ENCODE results near the gene ABAT.

DNA sequence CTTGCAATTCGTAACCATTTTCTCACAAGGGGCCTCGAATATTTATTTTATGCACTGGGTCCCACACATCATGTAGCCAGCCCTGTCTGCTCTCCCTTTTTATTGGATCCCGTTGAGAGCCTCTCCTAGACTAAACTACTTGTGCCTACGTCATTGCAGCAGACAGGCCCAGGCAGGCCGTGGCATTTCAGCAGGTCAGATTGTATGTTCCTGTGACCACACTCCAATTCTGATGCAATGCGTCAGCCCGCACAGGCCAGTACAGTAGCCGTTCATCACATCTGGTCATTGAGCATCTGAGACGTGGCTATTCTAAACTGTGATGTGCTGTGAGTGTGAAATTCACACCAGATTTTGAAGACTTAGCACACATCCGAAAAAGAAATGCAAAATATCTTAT is 42.2 kb downstream of the ABAT start:
- TF ChIP-seq POLR2A (IDR thresholded peaks at IDR 0.05) (no peak), EP300 (IDR thresholded peaks at IDR 0.05) (no peak)
- TF ChIP-seq, protein P1, sequence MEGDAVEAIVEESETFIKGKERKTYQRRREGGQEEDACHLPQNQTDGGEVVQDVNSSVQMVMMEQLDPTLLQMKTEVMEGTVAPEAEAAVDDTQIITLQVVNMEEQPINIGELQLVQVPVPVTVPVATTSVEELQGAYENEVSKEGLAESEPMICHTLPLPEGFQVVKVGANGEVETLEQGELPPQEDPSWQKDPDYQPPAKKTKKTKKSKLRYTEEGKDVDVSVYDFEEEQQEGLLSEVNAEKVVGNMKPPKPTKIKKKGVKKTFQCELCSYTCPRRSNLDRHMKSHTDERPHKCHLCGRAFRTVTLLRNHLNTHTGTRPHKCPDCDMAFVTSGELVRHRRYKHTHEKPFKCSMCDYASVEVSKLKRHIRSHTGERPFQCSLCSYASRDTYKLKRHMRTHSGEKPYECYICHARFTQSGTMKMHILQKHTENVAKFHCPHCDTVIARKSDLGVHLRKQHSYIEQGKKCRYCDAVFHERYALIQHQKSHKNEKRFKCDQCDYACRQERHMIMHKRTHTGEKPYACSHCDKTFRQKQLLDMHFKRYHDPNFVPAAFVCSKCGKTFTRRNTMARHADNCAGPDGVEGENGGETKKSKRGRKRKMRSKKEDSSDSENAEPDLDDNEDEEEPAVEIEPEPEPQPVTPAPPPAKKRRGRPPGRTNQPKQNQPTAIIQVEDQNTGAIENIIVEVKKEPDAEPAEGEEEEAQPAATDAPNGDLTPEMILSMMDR (IDR thresholded peaks at IDR 0.05) = no peak

Data from ovary (tissue), 3 donors.